Fibroblast of lung (primary cell): ENCODE measurements around the gene DTD1. TPM values are rescaled to one million over a fixed set of nuclear protein-coding genes. Genes with fewer than 3 reads are reported as not detected.

ENCODE experiments used
- DNase-seq, 2 donors: peaks; one replicate each; pipeline versions ENCODE4 v3.0.0 to v3.0.0-alpha.2; 2010; ENCODE audit warnings: low read depth in 2 of 2
- H2AFZ ChIP-seq: 2 replicates; pipeline ENCODE4 v1.5.1; 2012; ENCODE audit warnings: low read length, control low read depth, inconsistent platforms
- H3K27ac ChIP-seq: 2 replicates; pipeline ENCODE4 v1.5.1; 2011; ENCODE audit warnings: low read length, control low read depth; ENCODE audit not compliant: insufficient read depth
- H3K27me3 ChIP-seq: 2 replicates; pipeline ENCODE4 v1.5.1; 2011; ENCODE audit warnings: mild to moderate bottlenecking, low read length; ENCODE audit not compliant: control insufficient read depth, insufficient read depth
- H3K36me3 ChIP-seq: 2 replicates; pipeline ENCODE4 v1.5.1; 2011; ENCODE audit warnings: low read length; ENCODE audit not compliant: control insufficient read depth, insufficient read depth
- H3K4me1 ChIP-seq: 2 replicates; pipeline ENCODE4 v1.5.1; 2011; ENCODE audit warnings: low read length; ENCODE audit not compliant: control insufficient read depth, insufficient read depth; ENCODE audit errors: extremely low read depth
- H3K4me2 ChIP-seq: 2 replicates; pipeline ENCODE4 v1.5.1; 2011; ENCODE audit warnings: low read length, control low read depth; ENCODE audit not compliant: insufficient read depth; ENCODE audit errors: extremely low read depth
- H3K4me3 ChIP-seq, 4 experiments: fragments of 200-600 bp in 1 of 4; sonication (generic) in 1 of 4; replicated peaks in 1 of 4; 2 replicates each; pipeline ENCODE4 v1.5.1; 2011 to 2016; ENCODE audit warnings: low read length in 4 of 4, low read depth in 3 of 4, mild to moderate bottlenecking in 3 of 4, control low read depth in 2 of 4, inconsistent platforms in 1 of 4, mixed read lengths in 1 of 4; ENCODE audit not compliant: insufficient read depth in 1 of 4; ENCODE audit errors: control extremely low read depth in 1 of 4
- H3K79me2 ChIP-seq: 2 replicates; pipeline ENCODE4 v1.5.1; 2012; ENCODE audit warnings: mild to moderate bottlenecking, low read length, inconsistent platforms; ENCODE audit not compliant: control insufficient read depth, insufficient read depth
- H3K9ac ChIP-seq: 2 replicates; pipeline ENCODE4 v1.5.1; 2011; ENCODE audit warnings: mild to moderate bottlenecking, low read length, control low read depth; ENCODE audit not compliant: insufficient read depth
- H3K9me3 ChIP-seq: 2 replicates; pipeline ENCODE4 v1.5.1; 2012; ENCODE audit warnings: low read depth, low read length; ENCODE audit not compliant: control insufficient read depth, insufficient read depth
- H4K20me1 ChIP-seq: 2 replicates; pipeline ENCODE4 v1.5.1; 2011; ENCODE audit warnings: low read length; ENCODE audit not compliant: control insufficient read depth, insufficient read depth; ENCODE audit errors: extremely low read depth
- CTCF ChIP-seq, 2 donors: IDR thresholded peaks in 1 of 2; conservative IDR thresholded peaks in 1 of 2; 1 replicate in 1 of 2; 2 replicates in 1 of 2; pipeline ENCODE4 v1.5.1; 2011 to 2012; ENCODE audit warnings: low read length in 2 of 2, control low read depth in 1 of 2, inconsistent platforms in 1 of 2, low read depth in 1 of 2, mild to moderate bottlenecking in 1 of 2
- EZH2 ChIP-seq: IDR thresholded peaks from 2 replicates; pipeline ENCODE4 v1.5.1; 2012; ENCODE audit warnings: low read length, control low read depth, mild to moderate bottlenecking; ENCODE audit errors: missing control alignments
- polyA plus RNA-seq, 2 donors: library from polyadenylated mRNA; depleted of rRNA in 1 of 2; stranded (reverse) in 1 of 2; unstranded in 1 of 2; fragments of >200 nt; gene quantifications; 2 replicates each; pipeline ENCODE4 v1.2.1, GENCODE V29; 2011 to 2012; ENCODE audit warnings: missing spikeins in 1 of 2
- total RNA-seq: library from RNA; depleted of rRNA; stranded (reverse); fragments of >200 nt; gene quantifications from 2 replicates; pipeline ENCODE4 v1.2.1, GENCODE V29; 2014

Gene DTD1
- total and polyA plus RNA-seq, 2 donors (not counting 1 experiment from before 2014, with no cell fraction given): 60.8 to 71.0 TPM

GRCh38 chr20:18721551-18722115, 133.8 kb downstream of the DTD1 start:
- H3K4me1 ChIP-seq: peaks cover 5% of the 10 kb centered on the region
- TF ChIP-seq EZH2 (no peak), CTCF (conservative IDR thresholded peaks at IDR 0.05 in 1 of 2, IDR thresholded peaks at IDR 0.05 in 1 of 2; ENCODE audit: low read depth in 1 of 2, low read length in 2 of 2) (no peak)
- no peak overlapping the region for H3K4me2 ChIP-seq
- H3K27ac ChIP-seq: no peak overlapping the region
- no peak for DNase-seq
- no peaks in the 10 kb centered on the region for H3K9me3 ChIP-seq
- H3K79me2 ChIP-seq: no peaks in the 10 kb centered on the region
- no peaks in the 10 kb centered on the region for H4K20me1 ChIP-seq
- H3K9ac ChIP-seq: no peak overlapping the region
- H2AFZ ChIP-seq: no peak overlapping the region
- no peak overlapping the region for H3K4me3 ChIP-seq
- H3K36me3 ChIP-seq: no peaks in the 10 kb centered on the region
- no peaks in the 10 kb centered on the region for H3K27me3 ChIP-seq

GRCh38 chr20:18722371-18722770, 134.5 kb downstream of the DTD1 start:
- H3K36me3 ChIP-seq: no peaks in the 10 kb centered on the region
- H2AFZ ChIP-seq: no peak overlapping the region
- H3K9me3 ChIP-seq: no peaks in the 10 kb centered on the region
- H3K9ac ChIP-seq: no peak overlapping the region
- H3K79me2 ChIP-seq: no peaks in the 10 kb centered on the region
- peak overlapping the region; percentile 11 for H3K4me2 ChIP-seq
- no peak overlapping the region for H3K4me3 ChIP-seq
- no peaks in the 10 kb centered on the region for H4K20me1 ChIP-seq
- no peaks in the 10 kb centered on the region for H3K27me3 ChIP-seq
- H3K4me1 ChIP-seq: peaks cover 5% of the 10 kb centered on the region
- H3K27ac ChIP-seq: no peak overlapping the region
- TF ChIP-seq EZH2 (no peak), CTCF (conservative IDR thresholded peaks at IDR 0.05 in 1 of 2, IDR thresholded peaks at IDR 0.05 in 1 of 2; ENCODE audit: low read depth in 1 of 2, low read length in 2 of 2) (no peak)
- DNase-seq: peak in 1 of 2 donors; percentile 39

- no peak overlapping the region for H3K4me2 ChIP-seq
- H3K27ac ChIP-seq: no peak overlapping the region
Measured at GRCh38 chr20:18724077-18724476, 136.2 kb downstream of the DTD1 start.

More at GRCh38 chr20:18724077-18724476, 136.2 kb downstream of the DTD1 start:
- Histone ChIP-seq H3K79me2 (no peaks in the 10 kb centered on the region), H3K9me3 (no peaks in the 10 kb centered on the region), H3K36me3 (no peaks in the 10 kb centered on the region), H4K20me1 (no peaks in the 10 kb centered on the region), H2AFZ (no peak overlapping the region), H3K4me1 (peaks cover 5% of the 10 kb centered on the region), H3K4me3 (no peak overlapping the region), H3K27me3 (no peaks in the 10 kb centered on the region), H3K9ac (no peak overlapping the region)
- no peak for DNase-seq
- TF ChIP-seq EZH2 (no peak), CTCF (conservative IDR thresholded peaks at IDR 0.05 in 1 of 2, IDR thresholded peaks at IDR 0.05 in 1 of 2; ENCODE audit: low read depth in 1 of 2, low read length in 2 of 2) (no peak)
